K562 (cell line): ENCODE results near the gene GP1BB. TPM values are rescaled to one million over a fixed set of nuclear protein-coding genes. Genes with fewer than 3 reads are reported as not detected.

ENCODE experiments used
- HDAC6 ChIP-seq: IDR thresholded peaks from 2 replicates; pipeline ENCODE4 v1.6.1; 2012; ENCODE audit warnings: low read depth, mild to moderate bottlenecking, control low read depth, inconsistent platforms, low read length, moderate library complexity
- HEY1 ChIP-seq: fragments of 250-450 bp; sonication (Bioruptor Pico); IDR thresholded peaks from 2 replicates; pipeline ENCODE4 v1.5.0; 2020; ENCODE audit warnings: mild to moderate bottlenecking, moderate library complexity, borderline replicate concordance
- KHSRP ChIP-seq: fragments of 450-650 bp; IDR thresholded peaks from 2 replicates; pipeline ENCODE4 v1.6.1; 2017
- MAFK ChIP-seq: IDR thresholded peaks from 2 replicates; pipeline ENCODE4 v1.6.1; 2011; ENCODE audit warnings: low read length, improper control_type of control experiment
- MED1 ChIP-seq: sonication (generic); formaldehyde crosslinking; IDR thresholded peaks from 2 replicates; pipeline ENCODE4 v1.8.1; 2023; ENCODE audit warnings: missing genetic modification reagents, borderline replicate concordance
- PCBP1 ChIP-seq: fragments of 200-400 bp; formaldehyde crosslinking; IDR thresholded peaks from 2 replicates; pipeline ENCODE4 v1.6.1; 2018; ENCODE audit warnings: mild to moderate bottlenecking, low read depth, low read length; ENCODE audit not compliant: poor library complexity, severe bottlenecking
- TAF9B ChIP-seq: fragments of 450-650 bp; IDR thresholded peaks from 2 replicates; pipeline ENCODE4 v1.6.1; 2018; ENCODE audit warnings: mild to moderate bottlenecking; ENCODE audit not compliant: partially characterized antibody
- TGIF2 ChIP-seq: sonication (generic); formaldehyde crosslinking; IDR thresholded peaks from 2 replicates; pipeline ENCODE4 v1.8.1; 2022; ENCODE audit warnings: mild to moderate bottlenecking, missing genetic modification reagents, moderate library complexity
- polyA plus RNA-seq, 8 experiments: library from polyadenylated mRNA; depleted of rRNA in 4 of 8; stranded (reverse) in 5 of 8; unstranded in 3 of 8; fragments of >200 nt; fragmentation: Nextera tagmentation in 2 of 8; fragmentation: Illumina TruSeq in 1 of 8; extraction: Ambion mirVana in 2 of 8; extraction: Trizol in 1 of 8; gene quantifications; 2 replicates each; pipeline versions ENCODE4 v1.2.1 to v1.2.3, GENCODE V29; 2011 to 2014; ENCODE audit warnings: inconsistent platforms in 1 of 8, missing spikeins in 1 of 8
- total RNA-seq, 7 experiments: library from RNA; depleted of rRNA in 6 of 7; stranded (reverse); fragments of >200 nt in 6 of 7; fragmentation: Illumina TruSeq in 2 of 7; extraction: Trizol in 2 of 7; gene quantifications; 2 replicates each; pipeline versions ENCODE4 v1.2.1 to v1.2.3, GENCODE V29; 2011 to 2021; ENCODE audit warnings: low replicate concordance in 1 of 7
- TF ChIP-seq, protein P1 (sequence below), 2 experiments: fragments of 450-650 bp; formaldehyde crosslinking in 1 of 2; IDR thresholded peaks; 2 replicates each; pipeline versions ENCODE4 v1.4.0 to v1.6.1; 2014 to 2020; ENCODE audit warnings: mild to moderate bottlenecking in 2 of 2, borderline replicate concordance in 1 of 2, low read depth in 1 of 2
- TF ChIP-seq, protein P2 (sequence below): fragments of 250-450 bp; sonication (Bioruptor Pico); IDR thresholded peaks from 2 replicates; pipeline ENCODE4 v1.8.0; 2022; ENCODE audit warnings: moderate library complexity, mild to moderate bottlenecking, inconsistent platforms
- TF ChIP-seq, protein P3 (sequence below): sonication (generic); formaldehyde crosslinking; IDR thresholded peaks from 2 replicates; pipeline ENCODE4 v1.5.0; 2020; ENCODE audit warnings: missing genetic modification reagents
- TF ChIP-seq, protein P4 (sequence below): fragments of 250-450 bp; sonication (Bioruptor Pico); IDR thresholded peaks from 2 replicates; pipeline ENCODE4 v1.5.0; 2021
- TF ChIP-seq, protein P5 (sequence below), 3 experiments: IDR thresholded peaks in 2 of 3; conservative IDR thresholded peaks in 1 of 3; 2 replicates each; pipeline ENCODE4 v1.5.1; 2011 to 2012; ENCODE audit warnings: low read length in 3 of 3, mild to moderate bottlenecking in 3 of 3, control low read depth in 2 of 3, improper control_type of control experiment in 1 of 3, inconsistent platforms in 1 of 3, low read depth in 1 of 3, mixed read lengths in 1 of 3, moderate library complexity in 1 of 3; ENCODE audit not compliant: insufficient read depth in 2 of 3

The GP1BB gene
- total and polyA plus RNA-seq, 9 of the 15 experiments (the other 6 are each of a cell fraction or from before 2014, with no cell fraction given) = 0.69 to 162 (median 2.8) TPM

DNA sequence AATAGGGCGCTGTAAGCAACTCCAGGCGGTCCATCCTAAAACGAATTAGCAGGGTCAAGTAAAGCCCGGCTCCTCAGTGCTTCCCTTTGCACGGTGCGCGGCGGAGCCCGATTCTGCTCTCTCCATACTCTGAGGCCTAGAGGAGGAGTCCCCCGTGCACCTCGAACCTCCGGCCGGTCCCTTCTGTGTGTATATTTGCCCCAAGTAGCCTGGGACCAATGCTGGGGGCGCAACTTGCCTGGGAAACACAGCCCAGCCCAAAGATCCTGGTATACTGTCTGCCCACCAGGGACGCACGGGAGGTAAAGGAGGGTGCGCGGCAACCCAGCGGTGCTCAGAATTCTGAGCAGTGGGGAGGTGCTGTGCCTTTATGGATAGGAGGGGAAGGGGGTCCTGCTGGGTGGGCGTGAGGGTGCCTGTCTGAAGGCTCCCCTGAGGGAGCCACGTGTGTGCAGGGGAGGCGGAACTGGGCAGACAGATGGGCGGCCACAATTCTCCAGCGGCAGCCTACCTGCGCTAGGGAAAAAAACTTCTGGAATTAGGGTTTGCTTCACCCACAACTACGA is 32.5 kb downstream of the GP1BB start (continued):
- TF ChIP-seq, protein P1, sequence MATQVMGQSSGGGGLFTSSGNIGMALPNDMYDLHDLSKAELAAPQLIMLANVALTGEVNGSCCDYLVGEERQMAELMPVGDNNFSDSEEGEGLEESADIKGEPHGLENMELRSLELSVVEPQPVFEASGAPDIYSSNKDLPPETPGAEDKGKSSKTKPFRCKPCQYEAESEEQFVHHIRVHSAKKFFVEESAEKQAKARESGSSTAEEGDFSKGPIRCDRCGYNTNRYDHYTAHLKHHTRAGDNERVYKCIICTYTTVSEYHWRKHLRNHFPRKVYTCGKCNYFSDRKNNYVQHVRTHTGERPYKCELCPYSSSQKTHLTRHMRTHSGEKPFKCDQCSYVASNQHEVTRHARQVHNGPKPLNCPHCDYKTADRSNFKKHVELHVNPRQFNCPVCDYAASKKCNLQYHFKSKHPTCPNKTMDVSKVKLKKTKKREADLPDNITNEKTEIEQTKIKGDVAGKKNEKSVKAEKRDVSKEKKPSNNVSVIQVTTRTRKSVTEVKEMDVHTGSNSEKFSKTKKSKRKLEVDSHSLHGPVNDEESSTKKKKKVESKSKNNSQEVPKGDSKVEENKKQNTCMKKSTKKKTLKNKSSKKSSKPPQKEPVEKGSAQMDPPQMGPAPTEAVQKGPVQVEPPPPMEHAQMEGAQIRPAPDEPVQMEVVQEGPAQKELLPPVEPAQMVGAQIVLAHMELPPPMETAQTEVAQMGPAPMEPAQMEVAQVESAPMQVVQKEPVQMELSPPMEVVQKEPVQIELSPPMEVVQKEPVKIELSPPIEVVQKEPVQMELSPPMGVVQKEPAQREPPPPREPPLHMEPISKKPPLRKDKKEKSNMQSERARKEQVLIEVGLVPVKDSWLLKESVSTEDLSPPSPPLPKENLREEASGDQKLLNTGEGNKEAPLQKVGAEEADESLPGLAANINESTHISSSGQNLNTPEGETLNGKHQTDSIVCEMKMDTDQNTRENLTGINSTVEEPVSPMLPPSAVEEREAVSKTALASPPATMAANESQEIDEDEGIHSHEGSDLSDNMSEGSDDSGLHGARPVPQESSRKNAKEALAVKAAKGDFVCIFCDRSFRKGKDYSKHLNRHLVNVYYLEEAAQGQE (IDR thresholded peaks at IDR 0.05; ENCODE audit: borderline replicate concordance) = no peak
- TF ChIP-seq, protein P1 (CRISPR knock-in tag; IDR thresholded peaks at IDR 0.05; ENCODE audit: low read depth) = no peak
- TF ChIP-seq, protein P2, sequence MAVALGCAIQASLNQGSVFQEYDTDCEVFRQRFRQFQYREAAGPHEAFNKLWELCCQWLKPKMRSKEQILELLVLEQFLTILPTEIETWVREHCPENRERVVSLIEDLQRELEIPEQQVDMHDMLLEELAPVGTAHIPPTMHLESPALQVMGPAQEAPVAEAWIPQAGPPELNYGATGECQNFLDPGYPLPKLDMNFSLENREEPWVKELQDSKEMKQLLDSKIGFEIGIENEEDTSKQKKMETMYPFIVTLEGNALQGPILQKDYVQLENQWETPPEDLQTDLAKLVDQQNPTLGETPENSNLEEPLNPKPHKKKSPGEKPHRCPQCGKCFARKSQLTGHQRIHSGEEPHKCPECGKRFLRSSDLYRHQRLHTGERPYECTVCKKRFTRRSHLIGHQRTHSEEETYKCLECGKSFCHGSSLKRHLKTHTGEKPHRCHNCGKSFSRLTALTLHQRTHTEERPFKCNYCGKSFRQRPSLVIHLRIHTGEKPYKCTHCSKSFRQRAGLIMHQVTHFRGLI (CRISPR knock-in tag) = no peak
- TF ChIP-seq HDAC6 (0 out of 2 replicates have a peak, but pooled peaks have one; percentile 4), TGIF2 (CRISPR knock-in tag) (no peak), MED1 (CRISPR knock-in tag) (no peak), KHSRP (no peak), MAFK (no peak), TAF9B (no peak), PCBP1 (no peak), HEY1 (no peak)
- TF ChIP-seq, protein P3, sequence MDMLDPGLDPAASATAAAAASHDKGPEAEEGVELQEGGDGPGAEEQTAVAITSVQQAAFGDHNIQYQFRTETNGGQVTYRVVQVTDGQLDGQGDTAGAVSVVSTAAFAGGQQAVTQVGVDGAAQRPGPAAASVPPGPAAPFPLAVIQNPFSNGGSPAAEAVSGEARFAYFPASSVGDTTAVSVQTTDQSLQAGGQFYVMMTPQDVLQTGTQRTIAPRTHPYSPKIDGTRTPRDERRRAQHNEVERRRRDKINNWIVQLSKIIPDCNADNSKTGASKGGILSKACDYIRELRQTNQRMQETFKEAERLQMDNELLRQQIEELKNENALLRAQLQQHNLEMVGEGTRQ (CRISPR knock-in tag) = 0 out of 2 replicates have a peak, but pooled peaks have one; percentile 6
- TF ChIP-seq, protein P4, sequence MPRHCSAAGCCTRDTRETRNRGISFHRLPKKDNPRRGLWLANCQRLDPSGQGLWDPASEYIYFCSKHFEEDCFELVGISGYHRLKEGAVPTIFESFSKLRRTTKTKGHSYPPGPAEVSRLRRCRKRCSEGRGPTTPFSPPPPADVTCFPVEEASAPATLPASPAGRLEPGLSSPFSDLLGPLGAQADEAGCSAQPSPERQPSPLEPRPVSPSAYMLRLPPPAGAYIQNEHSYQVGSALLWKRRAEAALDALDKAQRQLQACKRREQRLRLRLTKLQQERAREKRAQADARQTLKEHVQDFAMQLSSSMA (CRISPR knock-in tag) = no peak
- TF ChIP-seq, protein P5, sequence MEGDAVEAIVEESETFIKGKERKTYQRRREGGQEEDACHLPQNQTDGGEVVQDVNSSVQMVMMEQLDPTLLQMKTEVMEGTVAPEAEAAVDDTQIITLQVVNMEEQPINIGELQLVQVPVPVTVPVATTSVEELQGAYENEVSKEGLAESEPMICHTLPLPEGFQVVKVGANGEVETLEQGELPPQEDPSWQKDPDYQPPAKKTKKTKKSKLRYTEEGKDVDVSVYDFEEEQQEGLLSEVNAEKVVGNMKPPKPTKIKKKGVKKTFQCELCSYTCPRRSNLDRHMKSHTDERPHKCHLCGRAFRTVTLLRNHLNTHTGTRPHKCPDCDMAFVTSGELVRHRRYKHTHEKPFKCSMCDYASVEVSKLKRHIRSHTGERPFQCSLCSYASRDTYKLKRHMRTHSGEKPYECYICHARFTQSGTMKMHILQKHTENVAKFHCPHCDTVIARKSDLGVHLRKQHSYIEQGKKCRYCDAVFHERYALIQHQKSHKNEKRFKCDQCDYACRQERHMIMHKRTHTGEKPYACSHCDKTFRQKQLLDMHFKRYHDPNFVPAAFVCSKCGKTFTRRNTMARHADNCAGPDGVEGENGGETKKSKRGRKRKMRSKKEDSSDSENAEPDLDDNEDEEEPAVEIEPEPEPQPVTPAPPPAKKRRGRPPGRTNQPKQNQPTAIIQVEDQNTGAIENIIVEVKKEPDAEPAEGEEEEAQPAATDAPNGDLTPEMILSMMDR (IDR thresholded peaks at IDR 0.05 in 2 of 3, conservative IDR thresholded peaks at IDR 0.05 in 1 of 3; ENCODE audit: insufficient read depth in 2 of 3, low read depth in 1 of 3, low read length in 3 of 3) = peak in 1 of 3 experiments; percentile 47; a peak in 2 of 6 replicates
